ENCODE measurements around the gene MRPS6.

The MRPS6 gene

DNA sequence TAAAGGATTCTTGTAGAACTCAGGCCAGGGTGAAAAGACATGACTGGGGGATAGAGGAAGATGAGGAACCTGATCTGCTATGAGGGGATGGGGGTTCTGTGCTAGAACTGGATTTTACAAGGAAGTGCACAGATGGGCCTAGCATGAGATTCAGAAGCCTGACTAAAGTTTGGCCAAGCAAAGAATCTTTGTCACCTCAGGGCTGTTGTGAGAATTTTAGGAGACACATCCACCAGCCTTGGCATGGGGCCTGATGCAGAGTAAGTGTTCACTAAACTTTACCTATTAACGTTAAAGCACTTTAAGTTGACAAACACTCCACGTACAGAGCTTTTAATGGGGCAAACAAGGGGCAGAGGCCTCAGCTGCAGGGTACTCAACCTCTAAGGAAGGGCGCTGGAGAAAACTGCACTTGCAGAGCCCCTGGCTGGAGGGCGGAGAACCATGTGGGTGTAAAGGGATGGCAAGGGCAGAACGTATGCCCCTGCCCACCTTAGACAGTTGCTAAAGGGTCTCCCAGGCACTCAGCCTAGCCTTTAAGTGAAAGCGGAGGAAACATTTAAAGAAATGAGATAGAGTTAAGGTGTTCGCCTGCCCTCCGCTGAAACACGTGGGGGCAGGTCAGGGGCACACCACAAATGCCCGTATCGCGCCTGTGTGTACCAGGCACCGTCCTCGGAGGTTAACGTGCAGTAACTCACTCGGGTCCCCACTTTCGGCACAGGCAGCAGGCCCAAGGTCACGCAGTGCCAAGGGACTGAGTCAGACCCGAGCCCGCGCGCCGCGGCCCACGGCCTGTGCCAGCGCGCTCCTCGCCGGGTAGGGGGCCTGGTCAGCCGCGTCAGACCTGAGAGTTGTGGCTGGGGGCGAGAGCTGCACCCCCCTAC lies 990 bp upstream of the MRPS6 start:
- DNase-seq, result no peak

GRCh38 chr21:34073749-34074282 lies 438 bp downstream of the MRPS6 start:
- peak; percentile 35 for DNase-seq

- DNase-seq, result no peak
Measured at GRCh38 chr21:34074283-34075090, 1.1 kb downstream of the MRPS6 start.

- no peak for DNase-seq
Measured at GRCh38 chr21:34075091-34075425, 1.7 kb downstream of the MRPS6 start.

- DNase-seq, result no peak
Measured at GRCh38 chr21:34075760-34076660, 2.6 kb downstream of the MRPS6 start.

DNA sequence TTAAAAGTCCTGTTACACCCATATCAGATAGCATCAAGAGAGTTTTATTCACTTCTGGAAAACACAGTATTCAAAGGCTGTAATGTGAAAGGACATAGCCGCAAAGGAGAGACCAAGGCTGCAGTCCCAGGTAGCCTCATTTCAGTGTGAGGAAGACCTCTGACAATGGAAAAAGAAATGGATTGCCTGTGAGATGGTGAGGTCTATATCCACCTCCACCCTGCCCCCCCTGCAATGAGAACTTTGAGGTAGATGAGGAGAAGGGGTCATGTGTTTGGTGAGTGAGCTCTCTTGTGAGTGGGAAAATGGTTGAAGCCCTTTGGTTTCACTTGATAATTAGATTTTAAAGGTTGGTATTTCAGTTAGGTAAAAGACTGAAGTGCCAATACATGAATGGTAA lies 3.5 kb downstream of the MRPS6 start:
- no peak for DNase-seq

- no peak for DNase-seq
Measured at GRCh38 chr21:34077888-34078287, 4.5 kb downstream of the MRPS6 start.

- DNase-seq, result no peak
Measured at GRCh38 chr21:34078915-34079314, 5.5 kb downstream of the MRPS6 start.

DNA sequence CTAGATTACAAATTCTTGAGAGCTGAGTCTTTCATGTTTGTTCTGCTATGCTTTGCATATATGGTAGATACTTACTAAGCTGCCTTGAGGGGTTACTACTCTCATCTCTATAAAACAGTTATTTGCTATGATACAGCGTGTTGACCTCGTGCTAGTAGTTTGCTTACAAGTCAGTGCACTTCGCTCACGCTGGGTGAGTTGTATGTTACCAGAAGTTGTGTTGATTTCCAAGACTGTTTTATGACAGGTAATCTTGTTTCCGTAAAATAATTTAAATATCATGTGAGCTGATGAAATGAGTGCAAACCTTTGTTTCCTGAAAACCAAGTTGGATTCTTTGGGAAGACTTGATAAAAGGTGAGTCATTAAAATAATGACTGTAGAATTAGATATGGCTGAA lies 7.3 kb downstream of the MRPS6 start:
- DNase-seq, result no peak

GRCh38 chr21:34082769-34083168 lies 9.4 kb downstream of the MRPS6 start:
- DNase-seq, result no peak

DNA sequence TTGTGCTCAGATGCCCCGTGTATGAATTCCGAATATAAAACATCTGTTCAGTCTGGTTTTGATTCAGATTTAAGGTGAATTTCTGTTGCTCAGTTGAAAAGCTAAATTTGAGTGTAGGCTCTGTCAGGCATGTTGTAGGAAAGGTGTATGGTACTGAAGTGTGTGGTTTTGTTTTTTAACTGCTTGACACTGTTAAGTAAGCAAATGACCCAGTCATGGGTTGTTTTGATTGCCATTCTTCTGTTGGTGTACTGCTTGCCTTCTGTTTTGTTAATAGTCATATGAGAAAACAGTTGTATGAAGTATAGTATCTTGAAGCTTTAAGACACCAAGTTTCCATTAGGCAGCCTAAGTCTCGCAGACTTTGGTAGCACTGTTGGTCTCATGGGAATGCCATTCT lies 10.0 kb downstream of the MRPS6 start:
- no peak for DNase-seq

GRCh38 chr21:34085129-34085528 lies 11.8 kb downstream of the MRPS6 start:
- no peak for DNase-seq

- no peak for DNase-seq
Measured at GRCh38 chr21:34086887-34087306, 13.5 kb downstream of the MRPS6 start.

DNA sequence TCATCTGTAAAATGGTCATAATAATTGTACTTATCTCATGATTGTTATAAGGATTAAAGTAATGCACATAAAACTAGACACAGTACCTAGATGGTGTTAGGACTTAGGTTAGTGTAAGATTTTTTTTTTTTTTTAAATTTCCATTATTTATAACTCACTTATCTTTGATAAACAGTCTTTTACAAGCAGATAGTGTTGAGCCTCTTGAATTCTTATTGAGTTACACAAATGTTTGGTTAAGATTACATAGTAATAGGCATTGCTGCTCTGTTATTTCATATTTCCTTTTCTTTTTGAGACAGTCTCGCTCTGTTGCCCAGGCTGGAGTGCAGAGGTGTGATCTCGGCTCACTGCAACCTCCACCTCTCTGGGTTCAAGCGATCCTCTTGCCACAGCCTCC lies 15.4 kb downstream of the MRPS6 start:
- no peak for DNase-seq

DNA sequence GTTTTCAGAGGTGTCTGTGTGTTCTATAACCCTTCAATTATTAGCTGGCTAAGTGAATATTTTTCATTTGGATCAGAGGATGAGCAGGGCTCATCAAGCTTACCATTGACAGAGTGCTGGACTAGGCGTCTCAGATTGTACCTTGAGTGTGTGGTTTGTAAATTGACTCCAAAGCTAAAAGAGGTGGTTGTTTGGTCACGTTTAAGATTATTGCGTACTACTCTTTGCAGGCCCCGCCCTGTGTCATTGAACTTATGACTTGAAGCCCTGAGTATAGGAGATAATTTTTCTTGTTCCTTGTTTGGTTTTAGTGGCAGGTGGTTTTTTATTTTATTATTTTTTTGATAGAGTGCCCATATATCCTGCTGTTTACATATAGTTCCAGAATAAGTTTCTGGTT lies 17.7 kb downstream of the MRPS6 start:
- no peak for DNase-seq

- DNase-seq, result no peak
Measured at GRCh38 chr21:34091607-34092006, 18.2 kb downstream of the MRPS6 start.

DNA sequence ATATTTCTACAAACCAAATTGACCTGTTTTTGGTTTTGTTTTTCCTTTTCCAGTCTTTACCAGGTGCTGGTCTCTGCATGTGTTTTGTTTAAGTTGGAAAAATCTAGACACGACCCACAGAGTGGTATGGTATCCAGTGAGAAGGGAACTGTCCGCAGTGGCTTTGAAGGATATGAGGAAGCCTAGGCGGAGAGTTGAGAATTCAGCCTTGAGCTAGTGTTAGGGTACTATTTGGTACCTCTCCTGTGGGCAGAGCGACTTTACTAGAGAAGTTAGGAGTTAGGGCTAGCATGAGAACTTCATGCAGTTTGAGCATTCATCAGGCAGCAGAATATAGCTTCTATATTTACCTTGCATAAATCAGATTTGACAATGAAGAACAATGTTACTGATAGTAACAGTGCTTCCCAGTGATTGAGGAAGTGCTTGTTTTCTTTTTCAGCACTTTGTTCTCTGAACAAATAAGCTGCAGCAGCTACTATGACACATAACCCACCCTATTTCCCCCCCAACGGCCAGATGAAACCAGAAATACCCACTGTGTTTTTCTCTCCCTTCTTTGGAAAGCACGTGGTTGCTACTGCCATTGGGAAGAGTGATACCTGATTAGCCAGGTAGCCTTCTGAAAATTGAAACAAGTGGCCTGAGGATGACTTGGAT lies 19.0 kb downstream of the MRPS6 start:
- DNase-seq, result no peak

DNA sequence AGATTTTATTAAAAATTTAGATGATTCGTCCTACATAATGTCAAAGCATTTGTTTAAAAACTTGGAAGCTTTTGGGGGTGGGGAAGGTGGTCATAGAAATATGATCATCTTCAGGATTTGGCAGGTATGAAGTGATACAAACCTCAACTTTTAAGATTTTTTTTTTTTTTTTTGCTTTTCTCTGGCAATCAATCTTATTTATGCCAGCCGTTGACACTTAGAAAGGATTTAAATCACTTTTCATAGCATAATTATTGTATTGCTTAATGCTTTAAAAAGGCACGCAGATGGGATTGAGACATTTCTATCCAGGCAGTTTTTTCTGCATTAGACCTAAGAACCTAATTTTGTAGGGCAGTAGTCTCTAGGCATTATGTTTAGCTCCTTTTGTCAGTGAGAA lies 19.7 kb downstream of the MRPS6 start:
- no peak for DNase-seq

- DNase-seq, result no peak
Measured at GRCh38 chr21:34094949-34095348, 21.6 kb downstream of the MRPS6 start.

- no peak for DNase-seq
Measured at GRCh38 chr21:34097442-34097841, 24.1 kb downstream of the MRPS6 start.

- DNase-seq, result no peak
Measured at GRCh38 chr21:34100337-34100736, 27.0 kb downstream of the MRPS6 start.

DNA sequence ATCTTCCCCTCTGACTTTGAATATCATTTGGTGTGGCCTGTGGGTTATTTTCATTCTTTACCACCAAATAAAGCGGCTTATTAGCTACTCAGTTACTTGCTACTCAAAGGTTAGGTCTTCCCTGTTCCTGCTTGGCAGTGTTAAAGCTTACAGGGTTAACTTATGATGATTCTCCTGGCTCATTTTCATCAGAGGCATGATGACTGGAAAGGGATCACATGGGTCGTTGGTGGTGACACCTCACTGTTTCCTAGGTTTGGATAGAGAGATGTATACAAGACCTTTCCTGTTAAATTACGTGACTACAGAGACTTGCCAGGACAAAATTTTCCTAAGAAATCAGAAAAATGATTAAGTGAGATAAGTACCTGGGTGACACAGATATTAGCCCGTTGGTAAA lies 27.4 kb downstream of the MRPS6 start:
- DNase-seq, result no peak
